ENCODE measurements around the gene CCL1.
A peak's percentile ranks its signal among the peaks of the same experiment; 100 is the strongest.
"Not testable (repeated sequence)": the region's sequence is repeated elsewhere in the genome, so short reads cannot be mapped to it uniquely, and the experiment has no call there.

Gene CCL1

GRCh38 chr17:34358631-34359030, 4.4 kb downstream of the CCL1 start:
- DNase-seq (ENCODE audit: low read depth) = no peak

GRCh38 chr17:34357398-34357797, 5.6 kb downstream of the CCL1 start:
- no peak for DNase-seq (ENCODE audit: low read depth)

DNA sequence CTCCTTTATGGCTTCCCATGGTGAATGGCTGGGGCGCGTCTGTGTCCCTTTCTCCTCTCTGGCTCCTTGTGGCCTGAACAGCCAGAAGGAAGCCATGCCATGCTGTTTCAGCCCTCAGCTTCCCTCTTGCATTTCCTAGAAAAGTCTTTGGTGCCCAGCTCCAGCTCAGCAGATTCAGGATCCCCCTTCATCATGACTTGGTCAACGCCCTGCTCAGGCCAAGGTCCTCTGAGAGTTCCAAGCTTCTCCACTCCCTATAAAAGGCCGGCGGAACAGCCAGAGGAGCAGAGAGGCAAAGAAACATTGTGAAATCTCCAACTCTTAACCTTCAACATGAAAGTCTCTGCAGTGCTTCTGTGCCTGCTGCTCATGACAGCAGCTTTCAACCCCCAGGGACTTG, 6.8 kb downstream of the CCL1 start, which contains the start of gene CCL13:
CCL13 (plus strand) TSS at position 287 of the 400 bp plus-strand sequence; CDS start at position 334, 47 bp downstream.
- DNase-seq (ENCODE audit: low read depth) = no peak

DNA sequence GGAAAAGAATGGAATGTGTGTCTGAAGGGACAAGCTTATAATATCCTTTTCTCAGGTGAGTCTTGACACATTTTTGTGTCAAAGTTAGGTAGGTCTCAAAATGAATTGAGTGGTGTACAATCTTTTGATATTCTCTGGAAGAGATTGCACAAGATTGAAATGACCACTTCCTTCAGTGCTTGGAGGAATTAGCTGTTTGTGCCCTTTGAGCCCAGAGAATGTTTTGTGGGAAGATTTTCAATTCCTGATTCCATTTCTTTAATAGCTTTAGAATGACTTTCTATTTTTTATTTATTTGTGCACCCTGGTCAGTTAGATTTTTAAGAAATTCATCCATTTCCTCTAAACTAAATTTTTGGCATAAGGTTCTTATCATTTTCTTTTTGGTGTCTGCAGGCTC, 8.4 kb downstream of the CCL1 start:
- DNase-seq (ENCODE audit: low read depth) = no peak

DNA sequence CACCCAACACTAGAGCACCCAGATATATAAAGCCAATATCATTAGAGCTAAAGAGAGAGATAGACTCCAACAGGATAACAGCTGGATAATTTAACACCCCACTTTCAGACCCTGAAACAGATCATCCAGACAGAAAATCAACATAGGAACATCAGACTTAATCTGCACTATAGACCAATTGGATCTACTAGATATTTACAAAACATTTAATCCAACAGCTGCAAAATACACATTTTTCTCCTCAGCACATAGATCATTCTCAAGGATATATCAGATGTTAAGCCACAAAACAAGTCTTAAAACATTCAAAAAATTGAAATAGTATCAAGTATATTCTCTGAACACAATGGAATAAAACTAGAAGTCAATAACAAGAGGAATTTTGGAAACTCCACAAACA, 10.8 kb downstream of the CCL1 start:
- no peak for DNase-seq (ENCODE audit: low read depth)

DNA sequence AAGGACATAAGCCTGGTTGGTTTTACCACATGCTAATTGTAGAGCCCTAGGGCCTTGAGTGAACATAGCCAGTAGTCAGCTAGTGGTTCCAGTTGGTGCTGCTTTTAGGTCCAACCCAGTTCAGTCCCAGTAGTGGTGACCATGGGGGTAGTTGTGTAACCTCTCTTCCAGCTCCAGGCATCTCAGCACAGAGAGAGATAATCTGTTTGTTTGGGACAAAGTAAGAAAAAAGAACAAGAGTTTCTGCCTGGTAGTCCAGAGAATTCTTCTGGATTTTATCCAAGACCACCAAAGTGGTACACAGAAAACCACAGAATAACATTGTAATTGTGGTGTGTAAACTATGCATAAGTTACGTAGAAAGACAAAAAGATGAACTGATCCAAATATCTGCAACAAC, 11.9 kb downstream of the CCL1 start:
- no peak for DNase-seq (ENCODE audit: low read depth)

- no peak for DNase-seq (ENCODE audit: low read depth)
Observed at GRCh38 chr17:34349751-34350150, 13.3 kb downstream of the CCL1 start.

DNA sequence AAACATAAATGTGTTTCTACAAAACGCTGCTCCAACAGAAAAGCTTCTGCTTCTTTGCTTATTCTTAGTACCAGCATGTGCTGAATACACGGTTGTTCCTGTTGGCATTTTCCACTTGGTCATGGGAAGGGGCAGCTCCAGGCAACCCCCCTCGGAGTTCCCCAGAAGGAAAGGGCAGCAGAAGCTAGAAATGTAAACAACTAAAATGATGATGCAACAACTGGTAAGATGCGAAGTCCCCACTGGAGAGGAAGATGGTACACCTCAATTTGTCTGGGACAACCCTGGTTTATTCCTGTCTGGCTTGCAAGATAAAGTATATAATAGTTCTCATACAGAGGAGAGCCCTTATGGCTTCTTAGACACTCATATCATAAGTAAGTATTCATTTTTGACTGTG, 16.0 kb downstream of the CCL1 start:
- DNase-seq (ENCODE audit: low read depth) = no peak

DNA sequence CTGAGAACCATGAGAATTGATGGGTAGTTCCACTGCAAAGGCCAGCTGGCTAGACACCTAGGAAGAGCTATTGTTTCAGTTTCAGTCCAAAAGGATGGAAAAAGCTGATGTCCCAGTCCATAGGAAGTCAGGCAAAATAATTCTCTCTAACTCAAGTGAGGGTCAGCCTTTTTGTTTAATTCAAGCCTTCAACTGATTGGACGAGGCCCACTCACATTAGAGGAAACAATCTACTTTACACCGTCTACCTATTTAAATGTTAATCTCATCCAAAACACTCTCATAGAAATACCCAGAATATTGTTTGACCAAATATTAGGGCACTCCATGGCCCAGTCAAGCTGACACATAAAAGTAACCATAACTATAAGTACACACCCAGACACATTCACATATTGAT, 21.1 kb downstream of the CCL1 start:
- no peak for DNase-seq (ENCODE audit: low read depth)

GRCh38 chr17:34339138-34339770, 23.8 kb downstream of the CCL1 start:
- DNase-seq (ENCODE audit: low read depth) = no peak

- DNase-seq (ENCODE audit: low read depth) = no peak
Observed at GRCh38 chr17:34337701-34338100, 25.3 kb downstream of the CCL1 start.

DNA sequence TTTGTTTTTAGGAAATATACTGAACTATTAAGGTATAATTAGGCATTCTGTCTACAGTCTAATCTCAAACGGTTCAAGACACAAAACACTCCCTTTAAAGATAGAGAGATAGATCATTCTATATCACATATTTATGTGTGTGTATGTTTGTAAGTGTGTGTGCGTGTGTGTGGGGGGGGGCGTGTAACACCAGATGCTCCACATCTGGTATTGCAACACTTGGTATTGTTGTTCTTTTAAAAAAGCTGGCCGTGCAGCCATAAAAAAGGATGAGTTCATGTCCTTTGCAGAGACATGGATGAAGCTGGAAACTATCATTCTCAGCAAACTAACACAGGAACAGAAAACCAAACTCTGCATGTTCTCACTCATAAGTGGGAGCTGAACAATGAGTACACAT, 35.5 kb downstream of the CCL1 start:
- not testable (repeated sequence) for DNase-seq (ENCODE audit: low read depth)

- no peak for DNase-seq (ENCODE audit: low read depth)
Observed at GRCh38 chr17:34321964-34322363, 41.1 kb downstream of the CCL1 start.

GRCh38 chr17:34319039-34319483, 44.0 kb downstream of the CCL1 start, which contains the start of gene CCL8:
Gene CCL8 (plus strand): TSS chr17:34319435. CDS start chr17:34319502, 67 bp downstream.
- no peak for DNase-seq (ENCODE audit: low read depth)

- DNase-seq (ENCODE audit: low read depth) = no peak
Observed at GRCh38 chr17:34318474-34318873, 44.6 kb downstream of the CCL1 start.

DNA sequence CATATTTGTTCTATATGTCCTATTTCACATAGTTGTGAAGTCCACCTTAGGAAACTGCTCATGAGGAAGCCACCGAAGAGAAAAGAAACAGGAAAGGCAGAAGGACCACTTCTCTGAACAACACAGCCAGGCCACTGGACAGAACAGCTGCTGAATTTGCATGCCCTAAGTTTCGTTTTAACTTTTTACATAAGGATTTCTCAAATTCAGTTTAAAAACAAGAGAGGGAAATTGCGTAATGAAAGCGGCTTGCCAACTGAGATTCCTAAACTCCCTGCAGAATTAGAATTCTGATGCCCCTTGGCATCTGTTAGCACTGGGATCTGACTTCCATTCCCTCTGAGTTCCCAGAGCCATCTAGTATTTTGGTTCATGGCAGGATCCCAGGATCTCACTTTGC, 48.8 kb downstream of the CCL1 start:
- DNase-seq (ENCODE audit: low read depth) = no peak

GRCh38 chr17:34313164-34313563, 49.9 kb downstream of the CCL1 start:
- DNase-seq (ENCODE audit: low read depth) = no peak

DNA sequence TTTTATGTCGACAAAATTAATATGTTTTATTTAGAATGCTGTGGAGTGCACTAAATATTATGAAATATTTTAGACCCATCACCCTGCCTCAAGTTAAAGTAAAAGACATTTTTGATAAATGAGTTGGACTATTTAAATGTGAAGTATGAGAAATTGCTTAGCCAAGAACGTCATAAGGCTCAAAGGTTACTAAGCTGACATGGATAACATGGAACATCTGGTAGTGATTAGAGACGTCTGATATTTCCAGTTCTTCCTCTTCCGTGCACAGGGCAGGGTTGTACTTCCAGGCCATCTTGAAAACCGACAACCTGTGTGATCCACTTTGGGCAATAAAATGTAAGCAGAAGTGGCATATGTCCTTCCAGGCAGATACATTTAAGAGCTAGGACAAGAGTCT, 51.0 kb downstream of the CCL1 start:
- peak; percentile 74 for DNase-seq (ENCODE audit: low read depth)

- no peak for DNase-seq (ENCODE audit: low read depth)
Observed at GRCh38 chr17:34311291-34311690, 51.7 kb downstream of the CCL1 start.

All from HS-5 (cell line).